ENCODE results near the gene NR5A2.

DNA sequence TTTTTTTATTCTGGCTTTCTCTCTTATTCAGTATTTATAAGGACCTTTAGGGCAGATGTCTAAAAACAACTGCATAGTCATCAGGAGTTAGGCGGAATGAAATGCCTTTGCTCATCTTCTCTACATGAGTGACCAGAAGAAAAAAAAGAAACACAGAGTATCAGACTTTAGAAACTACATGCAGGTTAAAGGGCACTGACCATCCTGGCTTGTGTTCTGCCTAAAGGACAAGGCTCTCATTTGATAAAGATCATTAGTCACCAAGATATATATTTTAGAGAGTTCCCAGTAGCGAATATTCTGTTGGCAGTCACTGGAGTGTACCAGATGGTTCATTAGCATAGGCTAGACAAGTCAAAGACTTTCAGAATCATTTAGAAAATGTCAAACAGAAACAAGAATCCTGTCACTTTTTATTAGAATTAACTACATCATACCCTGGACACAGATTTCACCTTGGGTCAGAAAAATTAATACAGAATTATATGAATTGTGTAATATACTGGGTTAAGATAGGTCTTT is 145.6 kb downstream of the NR5A2 start:
- TF ChIP-seq, protein P1, sequence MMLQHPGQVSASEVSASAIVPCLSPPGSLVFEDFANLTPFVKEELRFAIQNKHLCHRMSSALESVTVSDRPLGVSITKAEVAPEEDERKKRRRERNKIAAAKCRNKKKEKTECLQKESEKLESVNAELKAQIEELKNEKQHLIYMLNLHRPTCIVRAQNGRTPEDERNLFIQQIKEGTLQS (CRISPR knock-in tag; conservative IDR thresholded peaks at IDR 0.05) = no peak
- TF ChIP-seq, protein P2, sequence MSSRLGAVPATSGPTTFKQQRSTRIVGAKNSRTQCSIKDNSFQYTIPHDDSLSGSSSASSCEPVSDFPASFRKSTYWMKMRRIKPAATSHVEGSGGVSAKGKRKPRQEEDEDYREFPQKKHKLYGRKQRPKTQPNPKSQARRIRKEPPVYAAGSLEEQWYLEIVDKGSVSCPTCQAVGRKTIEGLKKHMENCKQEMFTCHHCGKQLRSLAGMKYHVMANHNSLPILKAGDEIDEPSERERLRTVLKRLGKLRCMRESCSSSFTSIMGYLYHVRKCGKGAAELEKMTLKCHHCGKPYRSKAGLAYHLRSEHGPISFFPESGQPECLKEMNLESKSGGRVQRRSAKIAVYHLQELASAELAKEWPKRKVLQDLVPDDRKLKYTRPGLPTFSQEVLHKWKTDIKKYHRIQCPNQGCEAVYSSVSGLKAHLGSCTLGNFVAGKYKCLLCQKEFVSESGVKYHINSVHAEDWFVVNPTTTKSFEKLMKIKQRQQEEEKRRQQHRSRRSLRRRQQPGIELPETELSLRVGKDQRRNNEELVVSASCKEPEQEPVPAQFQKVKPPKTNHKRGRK (CRISPR knock-in tag; IDR thresholded peaks at IDR 0.05; ENCODE audit: borderline replicate concordance) = no peak
- TF ChIP-seq RORB (CRISPR knock-in tag; IDR thresholded peaks at IDR 0.05) = no peak
- no peak for TF ChIP-seq TEAD4 (CRISPR knock-in tag; IDR thresholded peaks at IDR 0.05)
- TF ChIP-seq ZNF263 (CRISPR knock-in tag; IDR thresholded peaks at IDR 0.05; ENCODE audit: low read depth) = no peak
- TF ChIP-seq TCF7 (CRISPR knock-in tag; IDR thresholded peaks at IDR 0.05; ENCODE audit: low read depth) = no peak
